Neuronal stem cell (in vitro differentiated cells): Measurements from ENCODE around the gene HAT1.

Source experiments
- DNase-seq: peaks from one replicate; pipeline ENCODE4 v3.0.0-alpha.2; 2013; ENCODE audit warnings: low spot score
- H2AFZ ChIP-seq: one replicate; pipeline ENCODE4 v1.6.1; 2013; ENCODE audit warnings: mild to moderate bottlenecking, low read length, inconsistent platforms
- H2AK5ac ChIP-seq: 2 replicates; pipeline ENCODE4 v1.6.1; 2013; ENCODE audit warnings: low read depth, mild to moderate bottlenecking, inconsistent platforms, low read length, moderate library complexity, mixed read lengths
- H2BK120ac ChIP-seq: 2 replicates; pipeline ENCODE4 v1.6.1; 2013; ENCODE audit warnings: low read depth, mild to moderate bottlenecking, inconsistent platforms, low read length, moderate library complexity, mixed read lengths
- H2BK12ac ChIP-seq: one replicate; pipeline ENCODE4 v1.6.1; 2013; ENCODE audit warnings: low read length, inconsistent platforms
- H2BK15ac ChIP-seq: 2 replicates; pipeline ENCODE4 v1.6.1; 2013; ENCODE audit warnings: mild to moderate bottlenecking, low read length, inconsistent platforms, mixed read lengths
- H2BK5ac ChIP-seq: one replicate; pipeline ENCODE4 v1.6.1; 2013; ENCODE audit warnings: inconsistent platforms, mild to moderate bottlenecking, low read length, moderate library complexity
- H3K14ac ChIP-seq: one replicate; pipeline ENCODE4 v1.6.1; 2013; ENCODE audit warnings: low read length, inconsistent platforms
- H3K18ac ChIP-seq: 2 replicates; pipeline ENCODE4 v1.6.1; 2013; ENCODE audit warnings: low read length, inconsistent platforms
- H3K23ac ChIP-seq: 2 replicates; pipeline ENCODE4 v1.6.1; 2013; ENCODE audit warnings: low read depth, mild to moderate bottlenecking, mixed read lengths, low read length, inconsistent platforms; ENCODE audit not compliant: poor library complexity
- H3K27ac ChIP-seq: replicated peaks from 3 replicates; pipeline ENCODE4 v1.5.1; 2013; ENCODE audit warnings: low read length, inconsistent platforms
- H3K27me3 ChIP-seq, 3 experiments: 2 replicates each; pipeline ENCODE4 v1.6.1; 2013; ENCODE audit warnings: low read length in 3 of 3, mild to moderate bottlenecking in 2 of 3, inconsistent platforms in 1 of 3, low read depth in 1 of 3, mixed read lengths in 1 of 3, moderate library complexity in 1 of 3; ENCODE audit not compliant: control insufficient read depth in 3 of 3, insufficient read depth in 3 of 3
- H3K36me3 ChIP-seq, 2 donors: replicated peaks in 1 of 2; 2 replicates each; pipeline ENCODE4 v1.6.1; 2013; ENCODE audit warnings: low read length in 2 of 2; ENCODE audit not compliant: control insufficient read depth in 2 of 2, insufficient read depth in 2 of 2
- H3K4ac ChIP-seq: 2 replicates; pipeline ENCODE4 v1.6.1; 2013; ENCODE audit warnings: inconsistent platforms, mild to moderate bottlenecking, low read length, moderate library complexity
- H3K4me1 ChIP-seq, 2 donors: 1 replicate in 1 of 2; 2 replicates in 1 of 2; pipeline ENCODE4 v1.6.1; 2013; ENCODE audit warnings: low read length in 2 of 2, low read depth in 1 of 2; ENCODE audit not compliant: control insufficient read depth in 2 of 2, insufficient read depth in 1 of 2
- H3K4me2 ChIP-seq: one replicate; pipeline ENCODE4 v1.6.1; 2013; ENCODE audit warnings: mild to moderate bottlenecking, low read length, inconsistent platforms; ENCODE audit not compliant: insufficient read depth, poor library complexity, severe bottlenecking
- H3K4me3 ChIP-seq, 2 donors: 2 replicates each; pipeline ENCODE4 v1.5.1; 2013; ENCODE audit warnings: low read length in 2 of 2, mild to moderate bottlenecking in 2 of 2, inconsistent platforms in 1 of 2, moderate library complexity in 1 of 2
- H3K79me1 ChIP-seq: one replicate; pipeline ENCODE4 v1.6.1; 2013; ENCODE audit warnings: low read depth, mild to moderate bottlenecking, inconsistent platforms, low read length, moderate library complexity
- H3K9ac ChIP-seq: one replicate; pipeline ENCODE4 v1.6.1; 2013; ENCODE audit warnings: mild to moderate bottlenecking, low read depth, low read length, inconsistent platforms; ENCODE audit not compliant: poor library complexity
- H3K9me3 ChIP-seq, 2 donors: replicated peaks in 1 of 2; 2 replicates each; pipeline versions ENCODE3 to v1.6.1; 2013; ENCODE audit warnings: low read length in 2 of 2, mild to moderate bottlenecking in 2 of 2, inconsistent platforms in 1 of 2, low read depth in 1 of 2, mixed read lengths in 1 of 2, moderate library complexity in 1 of 2; ENCODE audit not compliant: control insufficient read depth in 2 of 2, insufficient read depth in 1 of 2
- H4K8ac ChIP-seq: one replicate; pipeline ENCODE4 v1.6.1; 2013; ENCODE audit warnings: low read depth, mild to moderate bottlenecking, inconsistent platforms, low read length, moderate library complexity
- H4K91ac ChIP-seq: one replicate; pipeline ENCODE4 v1.6.1; 2013; ENCODE audit warnings: low read length, low read depth, mild to moderate bottlenecking, inconsistent platforms; ENCODE audit not compliant: poor library complexity
- WGBS, 2 donors: extraction: QIAGEN DNeasy Blood & Tissue Kit; methylation state at CpG; one replicate each; pipeline ENCODE4 v1.1.7; 2013; ENCODE audit warnings: missing lambda C conversion rate in 2 of 2, mixed read lengths in 1 of 2; ENCODE audit not compliant: insufficient read length in 2 of 2, insufficient replicate concordance in 1 of 2; ENCODE audit errors: extremely low coverage in 2 of 2; 5-methylcytosine and 5-hydroxymethylcytosine counted together

HAT1 gene

GRCh38 chr2:171986778-171987177 lies 64.5 kb downstream of the HAT1 start:
- H3K79me1 ChIP-seq: no peaks in the 10 kb centered on the region
- H2AK5ac ChIP-seq: no peak overlapping the region
- no peak overlapping the region for H3K18ac ChIP-seq
- H3K27ac ChIP-seq: no peak overlapping the region
- WGBS, 2 donors: no CpG with 5 or more reads among the region's 4 CpGs
- H3K36me3 ChIP-seq: peaks cover 0 to 41% of the 10 kb centered on the region in 2 donors
- H2BK12ac ChIP-seq: no peak overlapping the region
- no peak overlapping the region for H2BK120ac ChIP-seq
- no peak overlapping the region for H3K23ac ChIP-seq
- no peak overlapping the region for H2BK15ac ChIP-seq
- H3K4me1 ChIP-seq: no peaks in the 10 kb centered on the region
- H3K4me2 ChIP-seq: no peak overlapping the region
- no peak overlapping the region for H3K4ac ChIP-seq
- DNase-seq: no peak
- no peak overlapping the region for H3K9ac ChIP-seq
- H4K8ac ChIP-seq: no peak overlapping the region
- H3K27me3 ChIP-seq: no peaks in the 10 kb centered on the region
- H3K14ac ChIP-seq: no peak overlapping the region
- no peak overlapping the region for H2AFZ ChIP-seq
- H4K91ac ChIP-seq: no peak overlapping the region
- H3K4me3 ChIP-seq: no peak overlapping the region
- no peak overlapping the region for H2BK5ac ChIP-seq
- no peaks in the 10 kb centered on the region for H3K9me3 ChIP-seq

- Histone ChIP-seq H2BK120ac (no peak overlapping the region), H3K23ac (no peak overlapping the region), H3K36me3 (peaks cover 0 to 2% of the 10 kb centered on the region in 2 donors), H3K27ac (no peak overlapping the region), H2BK5ac (no peak overlapping the region), H3K4me2 (no peak overlapping the region), H3K4ac (no peak overlapping the region), H2BK15ac (no peak overlapping the region), H3K27me3 (no peaks in the 10 kb centered on the region), H3K14ac (no peak overlapping the region), H2BK12ac (no peak overlapping the region), H3K9me3 (no peaks in the 10 kb centered on the region), H2AK5ac (no peak overlapping the region), H3K18ac (no peak overlapping the region), H3K79me1 (no peaks in the 10 kb centered on the region), H2AFZ (no peak overlapping the region), H4K91ac (no peak overlapping the region), H4K8ac (no peak overlapping the region), H3K9ac (no peak overlapping the region), H3K4me3 (no peak overlapping the region), H3K4me1 (peaks cover 2% of the 10 kb centered on the region in 2 donors)
- DNase-seq: no peak
- no CpG with 5 or more reads among the region's 4 CpGs for WGBS, 2 donors
Observed at GRCh38 chr2:171991027-171991426, 68.8 kb downstream of the HAT1 start.

DNA sequence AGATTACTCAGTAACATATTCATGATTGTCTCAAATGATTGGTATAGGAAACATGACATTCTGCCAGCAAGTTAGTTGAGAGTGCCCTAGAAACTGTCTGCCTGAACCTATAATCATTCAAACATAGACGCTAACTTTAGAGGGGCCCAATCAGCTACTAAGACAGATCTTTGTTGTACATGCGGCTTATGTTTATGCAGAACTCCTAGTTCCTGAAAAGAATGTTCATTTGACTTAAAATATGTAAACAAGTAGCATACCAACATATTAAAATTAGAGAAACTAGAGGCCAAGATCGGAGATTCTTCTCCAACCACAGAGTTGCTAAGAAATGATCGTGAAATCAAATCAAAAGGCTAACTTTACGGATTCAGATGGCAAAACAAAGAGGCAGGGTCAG lies 73.3 kb downstream of the HAT1 start:
- Histone ChIP-seq H4K8ac (no peak overlapping the region), H4K91ac (no peak overlapping the region), H3K36me3 (no peaks in the 10 kb centered on the region), H2BK5ac (no peak overlapping the region), H2BK15ac (no peak overlapping the region), H3K4ac (no peak overlapping the region), H2AK5ac (no peak overlapping the region), H3K27me3 (peaks cover 2 to 17% (median 9%) of the 10 kb centered on the region in 3 experiments), H3K4me2 (no peak overlapping the region), H3K23ac (no peak overlapping the region), H2AFZ (peak overlapping the region; percentile 11), H3K14ac (no peak overlapping the region), H3K9ac (no peak overlapping the region), H2BK12ac (no peak overlapping the region), H3K27ac (no peak overlapping the region), H3K4me3 (no peak overlapping the region), H2BK120ac (no peak overlapping the region), H3K4me1 (peaks cover 2 to 5% of the 10 kb centered on the region in 2 donors), H3K9me3 (no peaks in the 10 kb centered on the region), H3K18ac (no peak overlapping the region), H3K79me1 (no peaks in the 10 kb centered on the region)
- WGBS, 2 donors: no CpG with 5 or more reads among the region's 5 CpGs
- DNase-seq: no peak

DNA sequence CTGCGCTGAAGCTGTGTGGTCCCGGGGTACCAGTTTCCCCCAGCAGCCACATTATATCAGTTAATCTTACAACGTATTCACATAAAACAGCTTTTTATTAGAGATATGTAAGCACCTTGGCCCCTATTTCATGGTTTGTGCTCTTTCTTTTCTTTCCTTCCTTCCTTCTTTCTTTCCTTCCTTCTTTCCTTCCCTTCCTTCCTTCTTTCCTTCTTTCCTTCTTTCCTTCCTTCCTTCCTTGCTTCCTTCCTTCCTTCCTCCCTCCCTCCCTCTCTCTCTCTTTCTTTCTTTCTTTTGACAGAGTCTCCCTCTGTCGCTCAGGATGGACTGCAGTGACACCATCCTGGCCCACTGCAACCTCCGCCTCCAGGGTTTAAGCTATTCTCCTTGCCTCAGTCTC lies 73.8 kb downstream of the HAT1 start:
- no peak overlapping the region for H4K8ac ChIP-seq
- no peak overlapping the region for H3K23ac ChIP-seq
- no peak overlapping the region for H4K91ac ChIP-seq
- no peak overlapping the region for H2BK12ac ChIP-seq
- H3K27me3 ChIP-seq: peaks cover 2 to 17% (median 9%) of the 10 kb centered on the region in 3 experiments
- H2AK5ac ChIP-seq: no peak overlapping the region
- peak overlapping the region; percentile 11 for H2AFZ ChIP-seq
- no peaks in the 10 kb centered on the region for H3K9me3 ChIP-seq
- H3K9ac ChIP-seq: no peak overlapping the region
- H3K4me2 ChIP-seq: no peak overlapping the region
- H2BK5ac ChIP-seq: no peak overlapping the region
- no CpG with 5 or more reads among the region's 5 CpGs for WGBS, 2 donors
- peaks cover 2 to 5% of the 10 kb centered on the region in 2 donors for H3K4me1 ChIP-seq
- no peak overlapping the region for H3K4me3 ChIP-seq
- H2BK15ac ChIP-seq: no peak overlapping the region
- no peak overlapping the region for H3K27ac ChIP-seq
- no peaks in the 10 kb centered on the region for H3K79me1 ChIP-seq
- DNase-seq: no peak
- H3K18ac ChIP-seq: no peak overlapping the region
- no peak overlapping the region for H2BK120ac ChIP-seq
- H3K14ac ChIP-seq: no peak overlapping the region
- no peaks in the 10 kb centered on the region for H3K36me3 ChIP-seq
- no peak overlapping the region for H3K4ac ChIP-seq
